Measurements from ENCODE around the gene TUBB2B.
"Not testable (repeated sequence)": the region's sequence is repeated elsewhere in the genome, so short reads cannot be mapped to it uniquely, and the experiment has no call there.

The TUBB2B gene

DNA sequence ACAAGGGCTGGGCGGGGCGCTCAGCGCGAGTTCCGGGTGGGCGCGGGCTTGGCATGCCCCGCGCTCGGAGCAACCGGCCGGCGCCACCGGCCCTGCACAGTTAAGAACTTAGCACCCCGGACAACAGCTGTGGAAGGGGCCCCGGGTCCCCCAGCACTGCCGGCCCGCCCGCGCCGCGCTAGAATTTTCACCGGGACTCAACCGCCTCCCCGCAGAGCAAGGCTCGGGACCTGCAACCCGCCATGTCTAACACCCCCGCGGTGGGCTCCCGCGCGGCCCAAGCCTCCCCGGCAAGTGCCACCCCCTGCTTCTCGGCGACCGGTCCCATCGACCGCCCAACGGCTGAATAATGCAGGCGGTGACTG, 26.1 kb upstream of the TUBB2B start:
- no peak for DNase-seq

DNA sequence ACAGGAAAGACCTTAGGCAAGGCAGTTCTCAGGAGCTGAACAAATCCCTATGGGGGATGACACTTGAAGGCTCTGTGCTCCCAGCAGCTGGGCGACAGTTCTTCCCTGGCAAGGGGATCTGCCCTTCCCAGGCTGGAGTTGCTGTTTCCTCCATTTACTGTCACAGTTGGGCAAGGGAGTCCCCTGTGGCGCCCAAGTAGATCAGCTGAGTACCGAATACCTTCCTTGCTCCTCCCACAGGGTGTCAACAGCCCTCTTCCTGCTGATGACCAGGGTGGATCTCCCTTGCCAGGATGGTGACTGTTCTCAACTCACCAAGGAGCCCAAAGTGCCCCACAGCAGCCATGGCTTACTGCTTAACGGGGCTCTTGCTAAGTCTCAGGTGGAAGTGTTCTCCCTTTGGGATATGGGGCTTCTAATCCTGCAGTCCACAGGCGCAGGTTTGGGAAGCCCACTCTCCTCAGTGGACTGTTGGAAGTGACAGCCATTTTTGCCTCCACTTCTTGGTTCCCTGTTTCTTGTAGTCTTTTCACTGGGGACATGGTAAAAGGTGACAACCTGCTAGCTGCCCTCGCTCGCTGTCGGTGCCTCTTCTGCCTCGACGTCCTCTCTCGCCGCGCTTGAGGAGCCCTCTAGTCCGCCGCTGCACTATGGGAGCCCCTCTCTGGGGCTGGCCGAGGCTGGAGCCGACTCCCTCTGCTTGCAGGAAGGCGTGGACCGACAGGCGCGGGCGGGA, 25.6 kb upstream of the TUBB2B start:
- no peak for DNase-seq

DNA sequence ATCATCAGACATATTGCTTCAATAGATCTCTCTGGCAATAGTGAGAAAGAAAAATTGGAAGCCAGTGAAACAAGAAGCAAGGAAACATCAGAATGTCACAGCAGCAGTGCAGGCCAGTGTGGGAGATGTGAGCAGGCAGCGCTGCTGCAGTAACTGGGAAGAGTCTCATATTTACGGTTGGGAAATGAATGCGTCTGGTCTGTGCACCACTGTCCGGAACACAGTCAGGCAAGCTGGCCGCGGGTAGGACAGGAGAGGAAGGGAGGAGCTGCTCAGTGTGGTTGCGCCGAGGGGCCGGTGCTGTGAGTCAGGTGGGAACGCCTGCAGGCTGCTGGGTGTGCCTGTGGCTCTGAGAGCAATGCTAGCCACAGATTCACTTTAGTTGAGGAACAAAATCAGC, 24.9 kb upstream of the TUBB2B start:
- no peak for DNase-seq

DNA sequence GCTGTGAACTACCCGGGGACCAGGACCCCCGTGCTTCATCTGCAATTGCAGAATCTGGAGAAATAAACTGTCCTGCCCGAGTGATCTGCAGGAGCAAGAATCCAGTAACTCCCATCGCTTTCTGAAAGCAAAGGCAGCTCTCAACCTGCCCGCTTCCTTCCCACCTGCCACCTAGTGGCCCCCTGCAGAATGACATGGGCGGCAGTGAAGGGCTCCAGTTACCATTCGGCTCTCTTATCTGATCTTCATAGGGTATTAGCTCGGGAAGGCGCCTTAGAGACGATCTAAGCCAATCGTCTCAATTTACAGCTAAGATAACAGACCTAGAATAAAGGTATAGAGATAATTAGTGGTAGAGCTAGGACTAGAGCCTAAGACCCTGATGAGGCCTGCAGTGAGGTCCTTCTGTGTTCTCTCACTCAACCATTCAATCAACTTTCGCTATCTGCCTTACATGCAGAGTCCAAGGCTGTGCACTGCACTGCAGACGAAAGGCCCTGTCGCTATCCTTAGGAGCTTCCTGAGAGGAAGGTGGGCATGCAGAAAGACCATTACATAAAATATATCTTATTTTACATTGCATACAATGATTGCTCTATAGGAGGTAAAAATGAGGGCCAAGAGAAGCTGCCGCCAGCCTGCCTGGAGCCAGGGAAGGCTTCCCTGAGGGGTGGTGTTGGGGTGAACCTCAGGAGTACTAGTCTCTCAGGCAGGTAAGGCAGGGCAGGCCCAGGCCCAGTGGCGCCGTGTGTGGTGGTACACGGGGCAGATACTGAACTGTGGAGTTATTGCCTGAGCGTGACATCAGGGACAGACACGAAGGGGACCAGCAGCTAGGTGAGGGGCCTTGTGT, 24.2 kb upstream of the TUBB2B start:
- peak; percentile 69 for DNase-seq

GRCh38 chr6:3250231-3250675, 22.8 kb upstream of the TUBB2B start:
- DNase-seq = no peak

DNA sequence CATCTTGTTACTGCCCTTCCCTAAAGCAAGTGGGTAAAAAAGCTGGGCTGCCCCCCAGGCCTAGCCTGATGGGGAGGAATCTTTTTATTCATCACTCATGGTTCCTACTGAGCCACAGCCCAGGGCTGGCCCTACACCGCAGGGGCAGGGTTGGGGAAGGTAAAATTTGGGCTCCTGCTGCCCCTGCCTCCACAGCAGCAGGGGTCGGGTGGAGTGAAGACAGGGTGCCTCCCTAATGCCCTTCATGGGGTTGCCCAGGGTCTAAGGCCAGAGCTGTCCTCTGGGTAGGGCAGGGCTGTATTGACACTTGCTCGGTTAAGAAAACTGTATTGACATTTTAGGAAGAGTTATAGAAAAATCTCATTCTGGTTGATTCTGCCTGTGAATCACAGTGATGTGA, 22.4 kb upstream of the TUBB2B start:
- no peak for DNase-seq

DNA sequence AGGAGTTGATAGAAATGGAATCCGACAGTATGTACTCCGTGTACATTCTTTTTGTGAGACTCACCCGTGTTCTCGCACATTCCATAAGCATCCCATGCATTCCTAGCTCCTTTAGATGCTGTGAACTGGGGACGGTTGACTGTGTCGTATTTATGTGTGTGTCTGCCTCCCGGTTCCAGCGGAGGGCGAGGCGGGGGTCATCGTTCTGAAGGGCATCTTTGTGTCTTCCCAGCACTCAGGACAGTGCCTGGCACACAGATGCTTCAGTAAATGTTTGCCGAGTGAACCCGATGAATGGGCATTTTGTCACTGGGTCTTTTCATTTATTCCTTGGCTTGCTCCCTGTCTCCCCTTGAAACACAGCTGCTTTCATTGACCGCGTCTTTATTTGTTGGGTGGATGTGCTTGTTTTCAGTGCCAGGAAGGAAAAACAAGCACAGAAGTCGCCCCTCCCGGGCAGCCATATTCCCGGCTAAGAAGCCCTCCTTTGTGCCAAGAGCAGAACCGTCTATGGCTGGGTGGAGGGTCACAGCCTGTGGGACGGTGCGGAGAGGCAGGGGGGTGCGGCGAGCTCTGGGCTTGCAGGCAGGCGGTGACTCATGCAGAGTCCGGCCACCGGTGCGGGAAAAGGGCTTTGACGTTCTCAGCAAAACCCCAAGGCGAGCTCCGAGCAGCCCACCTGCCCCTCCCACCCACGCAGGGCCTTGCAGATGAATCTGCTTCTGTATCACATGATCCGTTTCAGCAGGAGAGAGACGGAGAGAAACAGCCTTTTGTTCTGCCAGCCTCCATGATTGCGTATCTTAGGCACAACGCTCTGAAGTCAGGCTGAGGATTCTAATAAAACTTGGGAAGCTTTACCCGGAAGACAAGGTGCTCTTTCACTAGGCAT, 20.0 kb upstream of the TUBB2B start:
- no peak for DNase-seq

- DNase-seq = no peak
Observed at GRCh38 chr6:3245216-3245615, 17.8 kb upstream of the TUBB2B start.

DNA sequence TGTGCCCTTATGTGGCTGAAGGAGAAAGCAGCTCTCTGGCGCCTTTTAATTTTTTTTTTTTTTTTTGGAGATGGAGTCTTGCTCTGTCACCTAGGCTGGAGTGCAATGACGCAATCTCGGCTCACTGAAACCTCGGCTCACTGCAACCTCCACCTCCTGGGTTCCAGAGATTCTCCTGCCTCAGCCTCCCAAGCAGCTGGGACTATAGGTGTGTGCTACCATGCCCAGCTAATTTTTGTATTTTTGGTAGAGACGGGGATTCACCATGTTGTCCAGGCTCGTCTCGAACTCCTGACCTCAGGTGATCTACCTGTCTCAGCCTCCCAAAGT, 17.3 kb upstream of the TUBB2B start:
- not testable (repeated sequence) for DNase-seq

GRCh38 chr6:3244003-3244831, 16.8 kb upstream of the TUBB2B start:
- no peak for DNase-seq

DNA sequence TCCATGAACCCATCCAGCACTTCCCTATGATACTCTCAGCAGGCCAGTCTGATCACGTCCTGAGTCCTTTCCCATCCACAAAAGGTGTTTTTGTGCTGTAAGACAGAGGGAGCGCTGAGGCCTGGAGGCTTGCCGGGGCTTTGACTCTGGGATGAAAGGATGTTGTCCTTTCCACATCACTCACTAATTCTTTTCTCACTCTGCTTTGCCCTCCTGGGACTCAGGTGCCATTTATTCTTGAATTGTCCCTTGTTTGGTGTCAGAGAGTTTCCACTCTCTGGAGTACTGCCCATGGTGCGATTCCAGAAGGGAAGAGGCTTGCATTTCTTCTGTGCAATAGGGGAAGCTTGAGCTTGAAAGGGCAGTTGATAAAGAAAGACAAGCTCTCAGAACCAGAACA, 15.3 kb upstream of the TUBB2B start:
- DNase-seq = no peak

DNA sequence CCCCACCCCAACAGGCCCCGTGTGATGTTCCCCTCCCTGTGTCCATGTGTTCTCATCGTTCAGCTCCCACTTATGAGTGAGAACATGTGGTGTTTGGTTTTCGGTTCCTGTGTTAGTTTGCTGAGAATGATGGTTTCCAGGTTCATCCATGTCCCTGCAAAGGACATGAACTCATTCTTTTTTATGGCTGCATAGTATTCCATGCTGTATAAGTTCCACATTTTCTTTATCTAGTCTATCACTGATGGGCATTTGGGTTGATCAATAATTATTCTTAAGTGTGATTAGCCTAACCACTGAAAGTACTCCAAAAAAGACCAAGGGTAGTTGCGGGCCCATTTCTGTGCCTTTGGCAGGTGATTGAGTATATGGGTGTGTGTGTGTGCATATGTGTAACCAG, 14.3 kb upstream of the TUBB2B start:
- not testable (repeated sequence) for DNase-seq

DNA sequence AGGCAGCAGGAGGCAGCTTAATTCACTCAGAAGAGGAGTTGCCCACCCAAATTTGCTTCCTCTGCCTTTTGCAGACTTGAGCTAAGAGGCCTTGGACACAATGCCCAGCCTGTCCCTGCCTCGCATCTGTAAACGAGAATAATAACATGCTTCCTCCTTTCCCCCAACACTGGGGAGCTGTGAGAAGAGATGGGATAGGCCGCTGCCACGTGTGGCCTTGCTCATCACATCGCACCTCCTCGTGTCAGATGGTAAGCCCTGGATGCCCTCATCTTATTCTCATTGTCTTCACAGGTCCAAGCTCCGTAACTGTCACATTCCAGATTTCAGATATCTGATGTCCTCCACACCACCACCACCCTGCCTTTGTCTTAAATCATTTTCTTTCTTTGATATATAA, 13.1 kb upstream of the TUBB2B start:
- no peak for DNase-seq

- DNase-seq = no peak
Observed at GRCh38 chr6:3239110-3239830, 11.8 kb upstream of the TUBB2B start.

- no peak for DNase-seq
Observed at GRCh38 chr6:3237761-3238662, 10.6 kb upstream of the TUBB2B start.

DNA sequence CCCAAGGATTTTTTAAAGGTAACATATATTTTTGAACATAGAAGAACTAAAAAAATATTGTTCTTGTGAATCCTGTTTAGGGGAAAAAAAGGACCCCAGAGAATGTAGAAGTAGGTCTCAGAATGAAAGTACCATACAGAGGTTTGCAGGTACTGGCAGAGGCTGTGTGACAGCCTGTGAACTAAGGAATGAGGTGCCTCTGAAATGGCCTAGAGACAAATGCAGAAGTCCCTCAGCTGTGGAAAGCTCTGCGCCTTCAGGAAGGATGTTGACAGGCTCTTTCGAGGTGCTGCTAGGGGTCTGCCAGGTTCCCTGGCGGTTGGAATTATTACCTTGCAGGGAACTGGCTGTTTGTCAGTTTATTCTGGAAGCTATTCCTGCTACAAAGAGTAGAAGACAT, 8.6 kb upstream of the TUBB2B start:
- no peak for DNase-seq

DNA sequence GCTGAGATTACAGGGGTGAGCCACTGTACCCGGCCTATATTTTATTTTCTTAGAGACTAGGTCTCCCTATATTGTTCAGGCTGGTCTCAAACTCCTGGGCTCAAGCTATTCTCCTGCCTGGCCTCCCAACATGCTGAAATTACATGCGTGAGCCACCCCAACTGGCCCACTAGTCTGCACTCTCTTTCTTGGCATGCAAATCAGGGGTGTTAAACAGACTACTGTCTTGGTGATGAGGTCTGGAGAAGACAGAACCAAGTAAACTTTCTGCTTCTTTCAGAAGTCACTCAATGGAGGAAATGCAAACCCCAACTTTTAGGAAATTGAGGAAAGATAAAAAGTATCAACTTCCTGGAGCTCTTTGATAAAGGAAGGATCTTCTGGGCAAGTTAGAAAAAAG, 8.0 kb upstream of the TUBB2B start:
- DNase-seq = no peak

- DNase-seq = no peak
Observed at GRCh38 chr6:3233904-3234303, 6.5 kb upstream of the TUBB2B start.

- DNase-seq = no peak
Observed at GRCh38 chr6:3233321-3233720, 5.9 kb upstream of the TUBB2B start.

DNA sequence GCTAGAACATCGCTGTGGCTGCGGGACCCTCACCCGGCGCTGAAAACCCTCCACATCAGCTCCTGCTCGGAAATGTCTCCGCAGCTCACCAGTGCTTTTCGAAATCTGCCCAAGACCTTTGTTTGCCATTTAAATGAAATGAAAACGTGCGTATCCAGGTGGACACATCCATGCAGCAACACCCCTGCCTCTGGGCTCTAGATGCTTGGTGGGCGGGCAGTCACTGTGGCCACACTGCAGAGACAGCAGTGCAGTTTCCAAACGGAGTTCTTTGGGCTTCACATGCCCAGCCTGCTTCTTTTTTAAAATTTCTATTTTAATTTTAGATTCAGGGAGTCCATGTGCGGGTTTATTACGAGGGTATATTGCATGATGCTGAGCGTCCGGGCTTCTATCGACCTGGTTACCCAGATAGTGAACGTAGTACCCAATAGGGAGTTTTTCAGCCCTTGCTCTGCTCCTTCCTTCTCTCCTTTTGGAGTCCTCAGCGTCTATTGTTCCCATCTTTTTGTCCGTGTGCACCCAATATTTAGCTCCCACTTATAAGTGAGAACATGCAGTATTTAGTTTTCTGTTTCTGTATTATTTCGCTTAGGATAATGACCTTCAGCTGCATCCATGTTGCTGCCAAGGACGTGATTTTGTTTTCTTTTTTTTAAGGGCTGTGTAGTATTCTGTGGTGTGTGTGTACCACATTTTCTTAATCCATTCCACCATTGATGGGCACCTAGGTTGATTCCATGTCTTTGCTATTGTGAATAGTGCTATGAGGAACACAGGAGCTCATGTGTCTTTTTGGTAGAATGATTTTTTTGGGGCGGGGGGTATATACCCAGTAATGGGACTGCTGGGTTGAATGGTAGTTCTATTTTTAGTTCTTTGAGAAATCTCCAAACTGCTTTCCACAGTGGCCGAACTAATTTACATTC, 4.8 kb upstream of the TUBB2B start:
- DNase-seq = peak; percentile 16
